PC-9 (cell line): ENCODE data around the gene CYB5R4.

Source experiments
- CTCF ChIP-seq: fragments of 200-600 bp; sonication (generic); conservative IDR thresholded peaks from 2 replicates; pipeline ENCODE4 v1.6.1; 2017; ENCODE audit warnings: mixed run types, antibody characterized with exemption, mild to moderate bottlenecking, moderate library complexity
- EZH2 ChIP-seq: fragments of 200-600 bp; sonication (generic); IDR thresholded peaks from 2 replicates; pipeline ENCODE4 v1.8.0; 2017; ENCODE audit warnings: antibody characterized with exemption, low read depth

- TF ChIP-seq CTCF: no peak
- TF ChIP-seq EZH2: no peak
Observed at GRCh38 chr6:83878902-83879644, 19.6 kb downstream of the CYB5R4 start.
